HepG2 (cell line): ENCODE results near the gene TRIM49B. TPM values are rescaled to one million over a fixed set of nuclear protein-coding genes. Genes with fewer than 3 reads are reported as not detected.
"Not testable (repeated sequence)": the region's sequence is repeated elsewhere in the genome, so short reads cannot be mapped to it uniquely, and the experiment has no call there.

Experiments used
- ATAC-seq: fragments of 200-7000 bp; cut with Tn5 transposase; 3 replicates; pipeline ENCODE4 v1.9.1; 2020; ENCODE audit warnings: mild to moderate bottlenecking, moderate library complexity
- Bru-seq: library from RNA; stranded (reverse); fragments of 400-500 nt; gene quantifications from one replicate; lab custom pipeline; 2021; lab: Mats Ljungman, UMichigan
- BruChase-seq, 2 experiments: library from RNA; stranded (reverse); fragments of 400-500 nt; gene quantifications; one replicate each; lab custom pipeline; 2021; lab: Mats Ljungman, UMichigan
- BruUV-seq: library from RNA; stranded (reverse); fragments of 400-500 nt; replicated peaks from 2 replicates; lab custom pipeline; 2021; lab: Mats Ljungman, UMichigan
- CTCF ChIA-PET: fragments of 300-600 bp; formaldehyde crosslinking; extraction: SDS; loops from one replicate; lab custom pipeline; 2021; ENCODE audit warnings: low total read pairs, inconsistent platforms, low intra/inter-chr PET ratio; lab: Yijun Ruan, JAX
- POLR2A ChIA-PET: fragments of 350-600 bp; sonication (Branson Sonifier 250); formaldehyde crosslinking; loops from one replicate; lab custom pipeline; 2020; ENCODE audit warnings: antibody characterized with exemption, inconsistent platforms; lab: Yijun Ruan, JAX
- DNase-seq: peaks from one replicate; pipeline ENCODE4 v3.0.0-alpha.2; 2015; ENCODE audit warnings: low spot score
- FAIRE-seq: peaks from 3 replicates; lab custom pipeline; 2011; peaks lifted over from hg19 to GRCh38; lab: Jason Lieb, UNC
- H2AFZ ChIP-seq: one replicate; pipeline ENCODE4 v1.6.1; 2011; ENCODE audit warnings: low read length, inconsistent platforms
- H3K27ac ChIP-seq: fragments of 300-600 bp; 3 replicates; pipeline ENCODE4 v1.8.0; 2011; ENCODE audit warnings: mixed run types, mild to moderate bottlenecking, mixed read lengths, low read length, inconsistent platforms; ENCODE audit not compliant: insufficient read depth; ENCODE audit errors: extremely low read length
- H3K27me3 ChIP-seq, 2 experiments: fragments of 200-600 bp in 1 of 2; 2 replicates in 1 of 2; 3 replicates in 1 of 2; pipeline versions ENCODE4 v1.6.0 to v1.8.0; 2011; ENCODE audit warnings: low read length in 2 of 2, mild to moderate bottlenecking in 2 of 2, moderate library complexity in 2 of 2, inconsistent platforms in 1 of 2; ENCODE audit not compliant: insufficient read depth in 2 of 2, control insufficient read depth in 1 of 2
- H3K36me3 ChIP-seq, 2 experiments: fragments of 200-600 bp in 1 of 2; replicated peaks in 1 of 2; 2 replicates in 1 of 2; 3 replicates in 1 of 2; pipeline versions ENCODE4 v1.5.1 to v1.8.0; 2011; ENCODE audit warnings: low read length in 2 of 2, inconsistent platforms in 1 of 2; ENCODE audit not compliant: insufficient read depth in 2 of 2, control insufficient read depth in 1 of 2
- H3K4me1 ChIP-seq: 2 replicates; pipeline ENCODE4 v1.5.1; 2012; ENCODE audit warnings: low read length, inconsistent platforms; ENCODE audit not compliant: insufficient read depth
- H3K4me2 ChIP-seq: 2 replicates; pipeline ENCODE4 v1.6.0; 2011; ENCODE audit warnings: low read depth, low read length, inconsistent platforms
- H3K4me3 ChIP-seq, 3 experiments: fragments of 200-600 bp in 1 of 3; sonication (generic), shearing (Covaris generic) in 1 of 3; replicated peaks in 1 of 3; 2 replicates each; pipeline ENCODE4 v1.5.1; 2011 to 2016; ENCODE audit warnings: low read length in 3 of 3, inconsistent platforms in 2 of 3, low read depth in 2 of 3, mild to moderate bottlenecking in 2 of 3, control low read depth in 1 of 3, mixed read lengths in 1 of 3; ENCODE audit not compliant: insufficient read depth in 1 of 3
- H3K79me2 ChIP-seq: one replicate; pipeline ENCODE4 v1.6.1; 2011; ENCODE audit warnings: low read length, inconsistent platforms; ENCODE audit not compliant: insufficient read depth
- H3K9ac ChIP-seq: 2 replicates; pipeline ENCODE4 v1.6.0; 2011; ENCODE audit warnings: mild to moderate bottlenecking, low read depth, low read length, inconsistent platforms; ENCODE audit not compliant: insufficient read depth
- H3K9me3 ChIP-seq: 2 replicates; pipeline ENCODE4 v1.5.1; 2012; ENCODE audit warnings: mild to moderate bottlenecking, low read length
- H4K20me1 ChIP-seq: 2 replicates; pipeline ENCODE4 v1.6.0; 2011; ENCODE audit warnings: inconsistent platforms, mild to moderate bottlenecking, low read length, moderate library complexity; ENCODE audit not compliant: insufficient read depth
- WGBS: methylation state at CpG from one replicate; pipeline ENCODE4 v1.1.6; 2017; ENCODE audit warnings: low lambda C conversion rate; 5-methylcytosine and 5-hydroxymethylcytosine counted together
- in situ Hi-C: cut with HindIII; loops from 2 replicates; pipeline ENCODE4 v1.10.0; 2017; ENCODE audit warnings: low pct_unique_long_range_greater_than_20kb; ENCODE audit not compliant: extremely low pct_ligation_motif_present
- intact Hi-C: fragments of 100-400 bp; cut with micrococcal nuclease; formaldehyde crosslinking; loops from one replicate; pipeline ENCODE4 v1.10.0; 2022; ENCODE audit not compliant: unreplicated experiment
- long read RNA-seq, 2 experiments: library from RNA in 1 of 2; library from polyadenylated mRNA in 1 of 2; stranded (forward) in 1 of 2; unstranded in 1 of 2; transcript quantifications; one replicate each; pipeline ENCODE4 v2.0.0, GENCODE V29; 2019 to 2022
- polyA minus RNA-seq, 3 experiments: library from RNA; depleted of rRNA, polyadenylated mRNA; stranded (reverse); fragments of >200 nt; gene quantifications; 2 replicates each; pipeline ENCODE4 v1.2.3, GENCODE V29; 2011; ENCODE audit warnings: low replicate concordance in 1 of 3
- polyA plus RNA-seq, 8 experiments: library from polyadenylated mRNA; depleted of rRNA in 3 of 8; stranded (reverse) in 7 of 8; unstranded in 1 of 8; fragments of >200 nt; fragmentation: Illumina TruSeq in 4 of 8; extraction: Trizol in 4 of 8; gene quantifications; 2 replicates each; pipeline versions ENCODE4 v1.2.1 to v1.2.3, GENCODE V29; 2011 to 2016; ENCODE audit warnings: low read depth in 4 of 8, missing spikeins in 1 of 8, mixed read lengths in 1 of 8; ENCODE audit not compliant: insufficient read depth in 1 of 8
- total RNA-seq, 5 experiments: library from RNA; depleted of rRNA; stranded (reverse); fragments of >200 nt; fragmentation: Illumina TruSeq; extraction: Trizol; gene quantifications; 2 replicates each; pipeline ENCODE4 v1.2.3, GENCODE V29; 2016; ENCODE audit warnings: low read depth in 1 of 5

Gene TRIM49B, protein sequence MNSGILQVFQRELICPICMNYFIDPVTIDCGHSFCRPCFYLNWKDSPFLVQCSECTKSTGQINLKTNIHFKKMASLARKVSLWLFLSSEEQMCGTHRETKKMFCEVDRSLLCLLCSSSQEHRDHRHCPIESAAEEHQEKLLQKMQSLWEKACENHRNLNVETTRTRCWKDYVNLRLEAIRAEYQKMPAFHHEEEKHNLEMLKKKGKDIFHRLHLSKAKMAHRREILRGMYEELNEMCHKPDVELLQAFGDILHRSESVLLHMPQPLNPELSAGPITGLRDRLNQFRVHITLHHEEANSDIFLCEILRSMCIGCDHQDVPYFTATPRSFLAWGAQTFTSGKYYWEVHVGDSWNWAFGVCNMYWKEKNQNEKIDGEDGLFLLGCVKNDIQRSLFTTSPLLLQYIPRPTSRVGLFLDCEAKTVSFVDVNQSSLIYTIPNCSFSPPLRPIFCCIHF
- total RNA-seq (2016; rRNA removed; fragmentation: Illumina TruSeq; extraction: Trizol): not detected in 2 replicates
- total RNA-seq (2016; cell fraction: cytosol; rRNA removed; fragmentation: Illumina TruSeq; extraction: Trizol; ENCODE audit: low read depth): not detected in 2 replicates
- not detected in 2 replicates for total RNA-seq (2016; cell fraction: insoluble cytoplasmic fraction; rRNA removed; fragmentation: Illumina TruSeq; extraction: Trizol)
- not detected in 2 replicates for total RNA-seq (2016; cell fraction: membrane; rRNA removed; fragmentation: Illumina TruSeq; extraction: Trizol)
- not detected in 2 replicates for total RNA-seq (2016; cell fraction: nucleus; rRNA removed; fragmentation: Illumina TruSeq; extraction: Trizol)
- not detected in 2 replicates for polyA plus RNA-seq (2011; rRNA removed)
- polyA plus RNA-seq (2011; cell fraction: cytosol; rRNA removed): not detected in 2 replicates
- polyA plus RNA-seq (2011; cell fraction: nucleus; rRNA removed): not detected in 2 replicates
- polyA plus RNA-seq (2012): not detected in 2 replicates
- polyA plus RNA-seq (2016; cell fraction: cytosol; fragmentation: Illumina TruSeq; extraction: Trizol; ENCODE audit: low read depth): not detected in 2 replicates
- polyA plus RNA-seq (2016; cell fraction: insoluble cytoplasmic fraction; fragmentation: Illumina TruSeq; extraction: Trizol; ENCODE audit: low read depth): not detected in 2 replicates
- polyA plus RNA-seq (2016; cell fraction: membrane; fragmentation: Illumina TruSeq; extraction: Trizol; ENCODE audit: low read depth): not detected in 2 replicates
- polyA plus RNA-seq (2016; cell fraction: nucleus; fragmentation: Illumina TruSeq; extraction: Trizol; ENCODE audit: insufficient read depth, low read depth): not detected in 2 replicates
- not detected in 2 replicates for polyA minus RNA-seq (2011; rRNA and poly(A)+ RNA removed; ENCODE audit: low replicate concordance)
- polyA minus RNA-seq (2011; cell fraction: cytosol; rRNA and poly(A)+ RNA removed): not detected in 2 replicates
- polyA minus RNA-seq (2011; cell fraction: nucleus; rRNA and poly(A)+ RNA removed): not detected in 2 replicates
- not detected for Bru-seq, nascent RNA
- not detected for BruChase-seq, experiment 1, labeled RNA remaining after a 6-hour chase
- not detected for BruChase-seq, experiment 2, labeled RNA remaining after a 2-hour chase
- long read RNA-seq, experiment 1: 0 reads
- long read RNA-seq, experiment 2: 0 reads

GRCh38 chr11:49028523-49028922 lies at the start of gene TRIM49B:
Gene TRIM49B (plus strand): TSS chr11:49028823. CDS start chr11:49031600, 2,777 bp downstream.
- H3K4me3 ChIP-seq, H3K9me3 ChIP-seq, intact Hi-C loops, in situ Hi-C loops, H3K79me2 ChIP-seq, H3K27me3 ChIP-seq, DNase-seq, ATAC-seq, H4K20me1 ChIP-seq, H3K4me2 ChIP-seq, H3K36me3 ChIP-seq, H3K4me1 ChIP-seq, H3K9ac ChIP-seq, CTCF ChIA-PET, BruUV-seq, POLR2A ChIA-PET, H3K27ac ChIP-seq, H2AFZ ChIP-seq, FAIRE-seq: not testable (repeated sequence)
- 2% methylated on average over 2 of the region's 2 CpGs for WGBS

GRCh38 chr11:48983785-48984184 lies 44.8 kb upstream of the TRIM49B start, which contains the start of gene TRIM51G:
Gene TRIM51G (minus strand): TSS chr11:48983885. CDS start chr11:48981695, 2,190 bp downstream.
- POLR2A ChIA-PET: not testable (repeated sequence)

More at GRCh38 chr11:48983785-48984184, 44.8 kb upstream of the TRIM49B start, which contains the start of gene TRIM51G:
- H3K9ac ChIP-seq, H2AFZ ChIP-seq, H3K27ac ChIP-seq, H3K36me3 ChIP-seq, H3K4me2 ChIP-seq, FAIRE-seq, H3K4me1 ChIP-seq, ATAC-seq, H3K4me3 ChIP-seq, DNase-seq, intact Hi-C loops, H3K9me3 ChIP-seq, H3K27me3 ChIP-seq, H4K20me1 ChIP-seq, CTCF ChIA-PET, H3K79me2 ChIP-seq, in situ Hi-C loops, BruUV-seq: not testable (repeated sequence)
